T1000 (cell line): ENCODE results near the gene MUC4.
"Not testable (repeated sequence)": the region's sequence is repeated elsewhere in the genome, so short reads cannot be mapped to it uniquely, and the experiment has no call there.

Experiments
- DNase-seq: peaks from one replicate; lab custom pipeline; 2025; ENCODE audit warnings: mixed read lengths; lab: John Stamatoyannopoulos, UW

Gene MUC4

GRCh38 chr3:195813916-195814640 lies 2.3 kb upstream of the MUC4 start:
- no peak for DNase-seq

- no peak for DNase-seq
Measured at GRCh38 chr3:195812366-195812765, 637 bp upstream of the MUC4 start.

DNA sequence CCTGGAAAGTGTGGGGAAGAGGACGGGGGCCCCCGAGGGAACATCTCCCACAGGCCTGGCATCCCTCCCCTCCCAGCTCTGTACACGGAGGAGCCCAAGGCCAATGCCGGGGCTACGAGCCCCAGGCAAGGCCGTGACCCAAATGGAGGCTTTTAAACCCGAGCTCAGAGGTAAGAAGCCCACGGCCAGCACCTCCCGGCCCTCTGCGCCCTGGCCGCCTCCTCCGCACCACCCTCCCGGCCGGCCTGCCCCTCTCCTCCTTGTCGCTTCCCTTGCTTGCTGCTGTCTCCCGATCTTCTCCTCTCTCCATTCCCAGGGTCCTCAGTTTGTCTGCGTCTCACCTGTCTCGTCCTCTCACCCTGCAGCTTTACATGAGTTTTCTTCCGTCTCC lies 1.3 kb downstream of the MUC4 start:
- no peak for DNase-seq

DNA sequence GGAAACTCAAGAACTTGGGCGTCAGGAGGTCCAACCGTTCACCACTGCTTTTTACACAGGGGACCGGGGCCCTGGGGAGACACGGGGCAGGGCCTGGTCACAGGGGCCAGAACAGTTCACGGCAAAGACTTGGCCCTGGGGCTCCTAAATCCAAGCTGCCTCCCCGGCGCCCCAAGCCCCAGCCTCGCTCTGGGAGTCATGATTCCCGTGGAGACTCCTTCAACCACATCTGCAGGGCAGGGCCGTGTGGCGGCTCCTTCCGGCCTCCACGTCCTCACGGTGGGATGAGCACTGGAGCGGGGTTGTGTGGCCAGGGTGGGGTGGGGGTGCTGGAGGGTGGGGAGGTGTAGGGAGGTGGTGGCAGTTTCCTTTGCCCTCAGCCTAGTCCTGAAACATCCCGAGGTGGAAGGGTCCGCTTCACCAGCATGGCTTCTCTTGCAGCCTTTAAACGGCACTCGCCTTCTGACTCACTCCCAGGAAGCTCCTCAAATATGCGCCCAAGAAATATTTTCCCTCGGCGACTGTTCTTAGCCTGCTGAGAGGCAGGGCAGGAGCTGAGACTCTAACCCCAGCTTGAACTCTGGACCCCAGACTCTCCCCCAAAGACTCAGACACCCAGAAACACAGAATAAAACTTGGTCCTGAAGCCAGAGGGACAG lies 1.8 kb downstream of the MUC4 start:
- DNase-seq = no peak

- DNase-seq = no peak
Measured at GRCh38 chr3:195809291-195809785, 2.4 kb downstream of the MUC4 start.

- no peak for DNase-seq
Measured at GRCh38 chr3:195808741-195809290, 2.9 kb downstream of the MUC4 start.

- DNase-seq = no peak
Measured at GRCh38 chr3:195807681-195808121, 4.0 kb downstream of the MUC4 start.

GRCh38 chr3:195806916-195807231 lies 4.9 kb downstream of the MUC4 start:
- no peak for DNase-seq

- DNase-seq = no peak
Measured at GRCh38 chr3:195806211-195806915, 5.4 kb downstream of the MUC4 start.

- DNase-seq = not testable (repeated sequence)
Measured at GRCh38 chr3:195805588-195805987, 6.1 kb downstream of the MUC4 start.

DNA sequence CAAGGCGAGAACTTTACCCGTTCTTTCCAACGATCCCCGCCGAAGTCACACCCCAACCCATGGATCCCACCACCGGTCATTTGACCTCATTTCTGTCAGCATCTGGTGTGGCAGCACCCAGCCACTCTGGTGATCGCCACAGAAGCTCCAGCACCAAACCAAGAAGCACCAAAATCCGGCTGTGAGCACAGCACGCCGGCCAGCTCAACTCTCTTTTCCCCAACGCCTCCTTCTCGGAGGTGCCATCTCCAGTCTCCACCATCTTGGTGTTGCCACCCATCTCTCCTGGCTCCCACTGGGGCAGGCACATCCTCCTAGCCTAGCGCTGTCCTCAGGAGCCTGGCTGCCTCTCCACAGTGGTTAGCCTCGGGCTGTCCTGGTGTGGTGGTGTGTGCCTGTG lies 6.5 kb downstream of the MUC4 start:
- no peak for DNase-seq

GRCh38 chr3:195803289-195803908 lies 8.3 kb downstream of the MUC4 start:
- no peak for DNase-seq

- no peak for DNase-seq
Measured at GRCh38 chr3:195802795-195803194, 8.9 kb downstream of the MUC4 start.

DNA sequence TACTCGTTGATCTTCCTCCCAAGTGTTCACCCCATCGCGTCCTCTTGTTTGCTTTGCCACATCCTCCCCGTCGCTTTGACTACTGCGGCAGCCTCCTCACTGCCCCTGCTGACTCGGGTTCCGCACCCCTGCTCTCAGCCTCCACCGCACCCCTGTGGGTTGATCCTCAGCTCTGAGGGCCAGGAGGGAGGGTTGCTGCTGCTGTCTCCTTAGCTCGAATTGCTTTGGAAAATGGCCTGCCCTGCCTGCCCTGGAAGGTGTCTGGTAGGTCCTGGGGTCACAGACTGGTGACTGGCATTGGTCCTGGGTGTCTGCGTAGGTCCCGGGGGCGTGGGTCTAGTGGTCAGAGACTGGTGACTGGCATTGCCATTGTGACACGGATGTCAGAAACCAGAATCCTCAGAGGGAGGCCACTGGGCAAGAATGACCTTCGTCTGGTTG lies 9.4 kb downstream of the MUC4 start:
- DNase-seq = no peak

DNA sequence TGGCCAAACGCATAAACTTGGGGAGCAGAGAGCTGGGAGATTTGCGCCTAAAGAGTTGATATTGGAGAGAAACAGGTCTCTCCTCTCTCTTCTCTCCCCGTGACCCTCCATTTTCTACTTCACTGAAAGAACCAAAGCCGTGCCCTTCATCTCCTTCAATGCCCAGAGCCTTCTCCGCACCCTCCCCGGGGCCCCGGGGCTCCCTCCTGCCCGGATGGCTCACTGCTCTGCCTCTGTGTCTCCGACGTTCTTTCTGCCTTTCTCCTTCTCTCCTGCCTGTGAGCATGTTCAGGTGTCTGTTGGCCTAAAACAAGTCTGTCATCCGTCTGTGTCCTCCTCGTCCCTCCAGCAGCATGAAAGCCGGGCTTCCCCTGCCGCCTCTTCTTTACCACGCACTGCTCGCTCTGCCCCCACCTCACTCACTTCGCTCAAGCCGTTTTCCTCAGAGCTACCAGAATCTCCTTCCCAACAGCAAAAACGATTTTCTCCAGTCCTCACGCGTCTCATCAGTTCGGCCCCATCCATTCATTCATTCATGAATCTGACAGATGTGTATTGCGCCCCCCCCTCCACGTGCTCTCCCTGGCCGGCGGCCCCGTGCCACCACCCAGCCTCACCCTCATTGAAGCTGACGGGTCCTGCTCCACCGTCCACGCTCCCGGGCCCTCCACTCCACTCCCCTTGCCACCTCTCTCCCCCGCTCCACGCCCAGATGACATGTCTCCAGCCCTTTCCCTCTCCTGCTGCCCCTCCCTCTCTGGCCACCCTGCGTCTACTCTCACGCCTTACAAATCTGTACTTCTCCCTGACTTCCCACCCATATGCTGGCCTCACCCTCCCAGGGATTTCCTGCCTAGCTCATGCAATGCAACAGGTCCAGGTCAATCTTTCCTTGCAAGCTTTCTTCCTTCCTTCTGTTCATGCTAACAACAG lies 10.2 kb downstream of the MUC4 start:
- DNase-seq = no peak

DNA sequence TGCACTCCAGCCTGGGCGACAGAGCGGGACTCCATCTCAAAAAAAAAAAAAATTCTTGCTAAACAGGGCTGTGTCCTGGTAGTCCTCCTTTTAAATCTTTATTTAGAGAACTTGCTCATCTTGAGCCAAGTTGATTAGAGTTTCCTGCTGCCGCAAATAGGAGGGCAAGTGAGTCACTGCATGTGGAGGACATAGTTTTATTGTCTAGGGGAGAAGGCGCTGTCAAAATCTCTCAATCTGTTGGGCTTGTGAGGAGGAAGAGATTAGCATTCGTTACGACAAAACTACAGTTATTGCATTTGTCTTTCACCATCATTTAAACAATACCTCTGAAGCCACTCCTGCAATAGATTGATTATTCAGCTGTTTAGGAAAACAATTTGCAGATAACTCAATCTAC lies 11.5 kb downstream of the MUC4 start:
- no peak for DNase-seq

GRCh38 chr3:195796795-195797194 lies 14.9 kb downstream of the MUC4 start:
- DNase-seq = no peak

DNA sequence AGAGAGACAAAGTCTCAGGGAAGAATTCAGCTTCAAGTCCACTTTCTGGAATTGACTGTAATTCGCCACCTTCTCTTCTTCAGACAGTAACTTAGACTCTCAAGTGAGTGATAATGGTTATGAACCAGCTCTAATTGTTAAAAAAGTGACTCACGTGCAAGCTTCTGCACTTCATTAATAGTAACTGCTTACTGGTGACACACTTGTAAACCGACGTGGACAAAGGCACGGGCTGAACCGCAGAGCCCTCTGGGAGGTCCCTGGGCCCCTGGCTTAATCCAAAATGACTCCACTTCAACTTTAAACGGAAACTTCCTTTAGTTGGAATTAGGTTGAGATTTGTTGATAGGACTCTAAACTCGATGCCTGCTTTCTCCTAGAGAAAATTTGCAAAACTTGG lies 17.0 kb downstream of the MUC4 start:
- no peak for DNase-seq

DNA sequence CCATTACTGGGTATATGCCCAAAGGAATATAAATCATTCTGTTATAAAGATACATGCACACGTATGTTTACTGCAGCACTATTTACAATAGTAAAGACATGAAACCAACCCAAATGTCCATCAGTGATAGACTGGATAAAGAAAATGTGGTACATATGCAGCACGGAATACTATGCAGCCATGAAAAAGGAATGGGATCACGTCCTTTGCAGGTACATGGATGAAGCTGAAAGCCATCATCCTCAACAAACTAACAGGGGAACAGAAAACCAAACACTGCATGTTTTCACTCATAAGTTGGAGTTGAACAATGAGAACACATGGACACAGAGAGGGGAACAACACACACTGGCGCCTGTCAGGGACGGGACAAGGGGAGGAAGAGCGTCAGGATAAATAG lies 19.1 kb downstream of the MUC4 start:
- not testable (repeated sequence) for DNase-seq

GRCh38 chr3:195790901-195791300 lies 20.8 kb downstream of the MUC4 start:
- DNase-seq = no peak
